Daoy (cell line): Measurements from ENCODE around the gene IFNA2. TPM values are rescaled to one million over a fixed set of nuclear protein-coding genes. Genes with fewer than 3 reads are reported as not detected.
"Not testable (repeated sequence)": the region's sequence is repeated elsewhere in the genome, so short reads cannot be mapped to it uniquely, and the experiment has no call there.

Source experiments
- DNase-seq: peaks from one replicate; pipeline ENCODE4 v3.0.0-alpha.2; 2015; ENCODE audit warnings: low read depth
- total RNA-seq: library from RNA; depleted of rRNA; stranded (reverse); fragments of >200 nt; shearing (Covaris generic); gene quantifications from 2 replicates; pipeline ENCODE4 v1.2.3, GENCODE V29; 2014; rRNA removed

IFNA2 gene
- not detected in 2 replicates for total RNA-seq

GRCh38 chr9:21385131-21385670 is at the start of gene IFNA2:
Gene IFNA2, minus strand, starts transcription at chr9:21385398. Its CDS starts 69 bp downstream, at chr9:21385329.
- no peak for DNase-seq

- not testable (repeated sequence) for DNase-seq
Measured at GRCh38 chr9:21435015-21435383, 49.8 kb upstream of the IFNA2 start.

GRCh38 chr9:21434202-21435014 is 49.2 kb upstream of the IFNA2 start:
- DNase-seq, result no peak

GRCh38 chr9:21432672-21433425 is 47.7 kb upstream of the IFNA2 start:
- no peak for DNase-seq

GRCh38 chr9:21429191-21429590 is 44.0 kb upstream of the IFNA2 start:
- no peak for DNase-seq

- no peak for DNase-seq
Measured at GRCh38 chr9:21428235-21428634, 43.0 kb upstream of the IFNA2 start.

- DNase-seq, result no peak
Measured at GRCh38 chr9:21415493-21416267, 30.5 kb upstream of the IFNA2 start.

- no peak for DNase-seq
Measured at GRCh38 chr9:21414220-21414940, 29.2 kb upstream of the IFNA2 start.

GRCh38 chr9:21413624-21414023 is 28.4 kb upstream of the IFNA2 start:
- no peak for DNase-seq

- no peak for DNase-seq
Measured at GRCh38 chr9:21413151-21413550, 28.0 kb upstream of the IFNA2 start.

- DNase-seq, result no peak
Measured at GRCh38 chr9:21412107-21412506, 26.9 kb upstream of the IFNA2 start.

GRCh38 chr9:21408817-21409216 is 23.6 kb upstream of the IFNA2 start, which contains the start of gene IFNA8:
Gene IFNA8, plus strand, starts transcription at chr9:21409117. Its CDS starts 60 bp downstream, at chr9:21409177.
- DNase-seq, result no peak

- DNase-seq, result no peak
Measured at GRCh38 chr9:21404146-21404545, 18.9 kb upstream of the IFNA2 start.

GRCh38 chr9:21402386-21403251 is 17.4 kb upstream of the IFNA2 start:
- DNase-seq, result no peak

- no peak for DNase-seq
Measured at GRCh38 chr9:21399956-21400355, 14.8 kb upstream of the IFNA2 start.

- DNase-seq, result no peak
Measured at GRCh38 chr9:21398955-21399489, 13.8 kb upstream of the IFNA2 start.

- DNase-seq, result no peak
Measured at GRCh38 chr9:21395778-21396717, 10.8 kb upstream of the IFNA2 start.

- DNase-seq, result no peak
Measured at GRCh38 chr9:21392270-21392669, 7.1 kb upstream of the IFNA2 start.

- DNase-seq, result no peak
Measured at GRCh38 chr9:21383627-21384026, 1.6 kb downstream of the IFNA2 start.
